NCI-H2081 (cell line): ENCODE data around the gene PUS1.
"Not testable (repeated sequence)": the region's sequence is repeated elsewhere in the genome, so short reads cannot be mapped to it uniquely, and the experiment has no call there.

Experiments used
- DNase-seq, 2 experiments: peaks; one replicate each; lab custom pipeline; 2025; lab: John Stamatoyannopoulos, UW

Gene PUS1

DNA sequence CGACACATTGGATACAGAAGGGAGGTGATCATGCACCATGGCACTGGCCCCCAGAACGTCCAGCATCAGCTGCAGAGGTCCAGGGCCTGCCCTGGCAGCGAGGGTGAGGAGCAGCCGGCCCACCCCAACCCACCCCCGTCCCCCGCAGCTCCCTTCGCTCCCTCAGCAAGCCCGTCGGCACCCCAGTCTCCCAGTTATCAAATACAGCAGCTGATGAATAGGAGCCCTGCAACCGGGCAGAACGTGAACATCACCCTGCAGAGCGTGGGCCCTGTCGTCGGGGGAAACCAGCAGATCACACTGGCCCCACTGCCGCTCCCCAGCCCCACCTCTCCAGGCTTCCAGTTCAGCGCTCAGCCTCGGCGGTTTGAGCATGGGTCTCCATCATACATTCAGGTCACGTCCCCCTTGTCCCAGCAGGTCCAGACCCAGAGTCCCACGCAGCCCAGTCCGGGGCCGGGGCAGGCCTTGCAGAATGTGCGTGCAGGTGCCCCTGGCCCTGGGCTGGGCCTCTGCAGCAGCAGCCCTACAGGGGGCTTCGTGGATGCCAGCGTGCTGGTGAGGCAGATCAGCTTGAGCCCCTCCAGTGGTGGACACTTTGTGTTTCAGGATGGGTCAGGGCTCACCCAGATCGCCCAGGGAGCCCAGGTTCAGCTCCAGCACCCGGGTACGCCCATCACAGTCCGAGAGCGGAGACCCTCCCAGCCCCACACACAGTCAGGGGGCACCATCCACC lies 31.7 kb downstream of the PUS1 start:
- DNase-seq: not testable (repeated sequence)

DNA sequence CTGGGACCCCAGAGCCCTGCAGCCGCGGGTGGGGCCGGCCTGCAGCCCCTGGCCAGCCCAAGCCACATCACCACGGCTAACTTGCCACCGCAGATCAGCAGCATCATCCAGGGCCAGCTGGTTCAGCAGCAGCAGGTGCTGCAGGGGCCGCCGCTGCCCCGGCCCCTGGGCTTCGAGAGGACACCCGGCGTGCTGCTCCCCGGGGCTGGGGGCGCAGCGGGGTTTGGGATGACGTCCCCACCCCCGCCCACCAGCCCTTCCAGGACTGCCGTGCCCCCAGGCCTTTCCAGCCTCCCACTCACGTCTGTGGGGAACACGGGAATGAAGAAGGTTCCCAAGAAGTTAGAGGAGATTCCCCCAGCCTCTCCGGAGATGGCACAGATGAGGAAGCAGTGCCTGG lies 32.3 kb downstream of the PUS1 start:
- DNase-seq: not testable (repeated sequence)

DNA sequence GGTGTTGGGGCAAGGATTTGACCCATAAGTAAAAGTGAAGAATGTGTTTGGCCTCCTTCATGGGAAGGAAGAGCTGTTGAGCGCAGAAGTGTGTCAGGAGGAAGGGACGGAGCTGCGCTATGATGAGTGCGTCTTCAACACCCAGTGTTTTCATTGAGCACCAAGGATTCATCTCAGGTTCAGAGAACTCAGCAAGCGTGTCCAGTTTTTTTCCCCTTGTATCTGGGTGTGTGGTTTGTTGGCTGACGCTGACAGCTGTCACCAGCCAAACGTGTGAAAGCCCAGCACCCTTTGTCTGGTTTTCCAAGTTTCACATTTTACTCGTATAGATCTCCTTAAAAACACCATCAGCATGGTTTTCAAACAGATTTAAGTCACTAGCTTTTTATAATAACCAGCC lies 33.0 kb downstream of the PUS1 start:
- DNase-seq: no peak

DNA sequence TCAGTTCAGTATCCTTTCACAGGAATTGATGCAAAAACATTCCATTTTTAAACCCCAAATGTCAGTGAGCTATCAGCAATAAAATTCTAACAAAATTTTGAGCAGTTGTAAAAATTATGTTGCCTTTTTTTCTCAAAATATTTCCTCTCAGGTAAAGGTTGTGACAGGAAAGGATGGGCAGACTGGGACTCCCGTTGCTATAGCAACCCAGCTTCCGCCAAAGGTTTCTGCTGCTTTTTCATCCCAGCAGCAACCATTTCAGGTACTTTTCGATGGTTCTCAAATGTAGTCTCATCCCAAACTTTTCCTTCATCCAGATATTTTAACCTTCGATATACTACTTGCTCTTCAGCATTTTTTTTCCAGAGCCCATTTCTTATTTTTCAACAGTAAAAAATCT lies 34.3 kb downstream of the PUS1 start:
- DNase-seq: no peak

DNA sequence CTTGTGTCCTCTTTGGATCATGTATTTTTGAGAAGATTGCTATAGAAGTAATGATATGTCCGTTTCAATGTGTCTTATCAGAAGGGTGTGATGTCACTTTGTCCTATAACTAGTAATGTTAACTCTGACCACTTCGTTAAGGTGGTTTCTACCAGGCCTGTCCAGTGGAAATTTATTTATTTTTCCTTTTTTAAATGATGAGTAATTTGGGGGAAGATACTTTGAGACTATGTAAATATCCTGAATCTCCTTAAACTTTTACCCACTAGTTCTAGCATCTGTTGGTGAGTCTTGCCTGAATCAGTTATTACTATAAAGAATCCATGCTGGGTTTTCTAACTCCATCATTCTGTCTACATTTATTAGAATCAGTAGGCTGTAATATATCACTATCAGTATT lies 36.0 kb downstream of the PUS1 start:
- no peak for DNase-seq

DNA sequence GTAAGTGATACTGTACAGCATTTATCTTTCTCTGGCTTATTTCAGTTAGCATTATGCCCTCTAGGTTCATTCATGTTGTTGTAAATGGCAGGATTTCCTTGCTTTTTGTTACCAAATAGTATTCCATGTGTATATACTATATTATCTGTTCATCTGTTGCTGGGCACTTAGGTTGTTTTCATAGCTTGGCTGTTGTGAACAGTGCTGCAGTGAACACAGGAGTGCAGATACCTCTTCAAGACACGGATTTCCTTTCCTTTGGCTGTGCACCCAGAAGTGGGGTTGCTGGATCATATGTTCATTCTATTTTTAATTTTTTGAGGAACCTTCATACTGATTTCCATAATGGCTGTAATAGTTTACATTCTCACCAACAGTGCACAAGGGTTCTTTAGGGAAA lies 42.1 kb downstream of the PUS1 start:
- DNase-seq: no peak

DNA sequence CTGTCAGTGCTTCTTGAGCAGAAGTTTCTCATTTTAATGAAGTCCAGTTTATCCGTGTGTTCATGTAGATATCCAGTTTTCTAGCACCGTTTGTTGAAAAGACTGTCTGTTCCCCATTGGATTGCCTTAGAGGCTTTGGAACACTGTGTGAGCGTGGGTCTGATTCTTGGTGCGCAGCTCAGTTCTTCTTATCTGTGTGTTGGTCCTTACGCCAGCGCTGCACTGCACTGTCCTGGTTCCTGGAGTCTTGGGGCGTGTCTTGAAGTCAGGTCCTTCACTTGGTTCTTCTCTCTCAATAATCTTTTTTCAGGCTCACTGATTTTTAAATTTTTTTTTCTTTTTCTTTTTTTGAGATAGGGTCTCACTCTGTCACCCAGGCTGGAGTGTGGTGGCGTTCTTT lies 46.2 kb downstream of the PUS1 start:
- no peak for DNase-seq

DNA sequence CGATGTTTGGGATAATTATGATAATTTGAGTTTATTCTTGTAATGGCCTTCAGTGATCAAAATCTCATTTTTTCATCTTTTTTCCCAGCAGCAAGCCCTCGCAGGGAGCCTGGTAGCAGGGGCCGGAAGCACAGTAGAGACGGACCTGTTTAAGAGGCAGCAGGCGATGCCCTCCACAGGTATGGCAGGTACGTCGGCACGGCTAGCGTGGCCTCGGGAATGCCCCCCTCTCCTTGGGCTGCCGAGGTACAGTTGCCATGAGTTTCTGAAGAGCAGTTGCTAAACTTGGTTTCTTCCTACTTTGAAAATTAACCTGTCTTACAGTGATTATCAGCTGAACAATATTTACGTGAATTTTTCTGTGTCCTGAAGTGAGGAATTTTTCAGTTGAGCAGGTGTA lies 50.5 kb downstream of the PUS1 start:
- DNase-seq: no peak

DNA sequence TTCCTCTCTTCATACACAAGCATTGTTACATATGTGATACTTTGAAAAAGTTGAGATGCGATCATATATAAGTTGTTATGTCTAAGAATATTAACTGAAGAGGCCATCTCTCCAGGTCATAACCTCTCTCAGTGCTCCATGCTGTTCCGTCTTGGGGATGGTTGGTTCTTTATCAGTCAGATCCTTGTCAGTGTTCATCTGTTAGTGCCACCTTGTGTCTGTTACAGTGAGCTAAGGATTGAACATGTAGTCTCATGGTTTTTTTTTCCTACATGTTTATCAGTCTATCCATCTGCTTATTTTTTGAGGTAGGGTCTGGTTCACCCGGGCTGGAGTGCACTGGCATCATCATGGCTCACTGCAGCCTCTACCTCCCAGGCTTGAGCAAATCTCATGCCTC lies 51.2 kb downstream of the PUS1 start:
- DNase-seq: no peak

DNA sequence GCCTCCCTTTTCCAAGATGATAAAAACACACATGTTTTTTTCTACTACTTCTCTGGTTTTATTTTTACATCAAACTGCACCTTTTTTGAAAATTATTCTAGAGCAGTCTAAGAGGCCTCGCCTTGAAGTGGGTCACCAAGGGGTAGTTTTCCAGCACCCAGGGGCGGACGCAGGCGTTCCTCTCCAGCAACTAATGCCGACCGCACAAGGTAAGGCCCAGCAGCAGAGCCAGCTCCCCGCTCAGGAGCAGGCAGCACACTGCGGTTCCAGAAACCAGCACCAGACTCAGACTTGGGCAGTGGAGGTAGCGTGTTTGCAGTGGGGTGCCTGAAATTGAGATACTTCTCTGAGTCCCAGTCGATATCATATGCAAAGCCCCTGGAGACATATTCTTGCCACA lies 52.3 kb downstream of the PUS1 start:
- no peak for DNase-seq

DNA sequence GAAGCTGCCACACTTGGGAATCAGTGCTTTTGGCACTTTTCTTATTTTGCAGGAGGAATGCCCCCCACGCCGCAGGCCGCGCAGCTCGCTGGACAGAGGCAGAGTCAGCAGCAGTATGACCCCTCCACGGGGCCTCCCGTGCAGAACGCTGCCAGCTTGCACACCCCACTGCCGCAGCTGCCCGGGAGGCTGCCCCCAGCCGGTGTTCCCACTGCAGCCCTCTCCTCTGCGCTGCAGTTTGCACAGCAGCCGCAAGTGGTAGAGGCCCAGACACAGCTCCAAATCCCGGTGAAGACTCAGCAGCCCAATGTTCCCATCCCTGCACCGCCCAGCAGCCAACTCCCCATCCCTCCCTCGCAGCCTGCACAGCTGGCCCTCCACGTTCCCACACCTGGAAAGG lies 53.0 kb downstream of the PUS1 start:
- no peak for DNase-seq

DNA sequence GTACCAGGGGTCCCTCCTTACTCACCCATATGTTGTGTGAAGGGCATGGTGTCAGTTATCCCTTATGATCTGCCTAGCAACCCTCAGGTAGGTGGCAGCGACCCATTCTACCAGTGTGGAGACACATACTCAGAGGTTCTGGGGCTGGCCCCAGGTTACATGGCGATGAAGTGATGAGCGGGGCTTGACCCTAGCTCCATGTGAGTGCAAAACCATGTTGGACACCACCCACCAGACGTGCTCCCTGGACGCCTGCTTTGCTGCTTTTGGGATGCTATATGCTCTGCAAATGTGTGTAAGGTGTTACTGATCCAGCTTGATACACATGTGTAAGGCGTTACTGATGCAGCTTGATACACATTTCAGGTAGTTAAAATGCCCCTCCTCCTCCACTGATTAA lies 54.0 kb downstream of the PUS1 start:
- no peak for DNase-seq

DNA sequence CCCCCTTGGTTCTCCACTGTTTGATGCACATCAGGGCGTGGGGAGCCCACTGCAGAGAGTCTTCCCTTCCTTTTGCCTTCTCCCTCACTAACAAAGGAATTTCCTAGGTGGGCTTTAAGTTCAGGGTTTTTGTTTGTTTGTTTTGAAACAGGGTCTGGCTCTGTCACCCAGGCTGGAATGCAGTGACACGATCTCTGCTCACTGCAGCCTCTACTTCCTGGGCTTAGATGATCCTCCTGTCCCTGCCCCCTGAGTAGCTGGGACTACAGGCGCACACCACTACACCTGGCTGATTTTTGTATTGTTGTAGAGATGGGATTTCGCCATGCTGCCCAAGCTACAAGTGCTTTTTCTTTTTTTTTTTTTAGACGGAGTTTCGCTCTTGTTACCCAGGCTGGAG lies 54.5 kb downstream of the PUS1 start:
- no peak for DNase-seq

DNA sequence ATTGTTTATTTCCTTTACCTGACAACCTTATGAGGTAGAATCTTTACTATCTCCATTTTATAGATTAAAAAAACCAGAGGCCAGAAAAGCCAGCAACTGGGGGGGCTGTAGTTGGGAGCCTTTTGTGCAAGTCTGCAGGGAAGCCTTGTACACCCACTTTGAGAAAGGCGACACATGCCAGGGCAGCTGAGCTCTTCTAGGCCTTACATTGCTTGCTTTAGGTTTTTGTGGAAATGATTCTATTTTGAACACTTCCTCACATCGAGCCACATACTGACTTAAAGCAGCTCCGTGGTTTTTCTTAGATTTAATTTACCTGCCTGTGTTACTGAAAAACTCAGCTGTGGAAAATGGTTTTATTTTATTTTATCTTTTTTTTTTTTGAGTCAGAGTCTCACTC lies 55.3 kb downstream of the PUS1 start:
- DNase-seq: no peak

DNA sequence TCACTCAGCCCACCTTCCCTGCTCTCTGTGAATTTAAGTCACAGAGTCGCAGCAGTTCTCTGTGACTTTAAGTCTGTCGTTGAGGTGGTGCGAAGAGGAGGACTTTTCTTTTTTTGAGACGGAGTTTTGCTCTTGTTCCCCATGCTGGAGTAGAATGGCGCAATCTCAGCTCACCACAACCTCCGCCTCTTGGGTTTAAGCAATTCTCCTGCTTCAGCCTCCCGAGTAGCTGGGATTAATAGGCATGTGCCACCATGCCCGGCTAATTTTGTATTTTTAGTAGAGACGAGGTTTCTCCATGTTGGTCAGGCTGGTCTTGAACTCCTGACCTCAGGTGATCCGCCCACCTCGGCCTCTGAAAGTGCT lies 56.4 kb downstream of the PUS1 start:
- DNase-seq: not testable (repeated sequence)

DNA sequence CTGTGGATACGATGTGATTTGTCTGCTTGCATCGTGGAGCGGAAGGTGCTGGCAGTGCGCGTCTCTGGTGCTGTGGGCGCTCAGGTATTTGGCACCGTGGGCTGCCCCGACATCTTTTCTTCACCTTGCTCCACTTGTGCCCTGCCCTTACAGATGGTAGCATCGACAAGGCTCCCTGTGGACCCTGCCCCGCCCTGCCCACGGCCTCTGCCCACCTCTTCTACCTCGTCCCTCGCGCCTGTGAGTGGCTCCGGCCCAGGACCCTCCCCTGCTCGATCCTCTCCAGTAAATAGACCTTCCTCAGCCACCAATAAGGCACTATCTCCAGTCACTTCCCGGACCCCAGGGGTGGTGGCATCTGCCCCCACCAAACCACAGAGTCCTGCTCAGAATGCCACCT lies 57.3 kb downstream of the PUS1 start:
- no peak for DNase-seq

DNA sequence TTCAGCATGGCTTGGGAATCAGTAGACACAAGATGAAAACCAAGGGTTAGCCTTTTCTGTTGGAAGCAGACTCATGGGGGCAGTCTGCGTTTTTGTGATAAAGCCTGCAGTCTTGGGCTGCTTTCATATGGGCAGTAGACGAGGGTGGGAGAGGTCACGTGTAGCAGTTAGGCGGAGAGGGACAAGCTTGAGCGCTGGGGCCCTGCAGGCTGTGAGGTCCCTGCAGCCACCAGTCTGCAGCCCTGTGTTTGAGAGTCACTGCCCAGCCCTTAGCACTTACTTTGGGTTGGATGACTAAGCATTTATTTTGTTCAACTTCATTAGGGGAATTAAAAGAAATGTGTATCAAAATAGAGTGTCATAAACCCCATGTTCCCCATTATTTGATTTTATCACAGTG lies 57.8 kb downstream of the PUS1 start:
- no peak for DNase-seq

DNA sequence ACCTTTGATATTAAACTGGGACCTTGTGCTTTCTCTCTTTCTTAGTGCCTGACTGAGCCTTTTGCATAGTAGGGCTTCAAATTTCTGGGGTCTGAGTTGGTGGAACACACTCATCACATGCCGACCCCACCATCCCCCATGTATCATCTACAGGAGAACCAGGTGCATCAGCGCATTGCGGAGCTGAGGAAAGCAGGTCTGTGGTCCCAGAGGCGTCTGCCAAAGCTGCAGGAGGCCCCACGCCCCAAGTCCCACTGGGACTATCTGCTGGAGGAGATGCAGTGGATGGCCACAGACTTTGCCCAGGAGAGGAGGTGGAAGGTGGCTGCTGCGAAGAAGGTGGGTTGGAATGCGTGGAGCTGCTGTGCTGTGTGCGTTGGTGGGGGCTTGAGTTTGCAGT lies 58.5 kb downstream of the PUS1 start:
- DNase-seq: no peak

DNA sequence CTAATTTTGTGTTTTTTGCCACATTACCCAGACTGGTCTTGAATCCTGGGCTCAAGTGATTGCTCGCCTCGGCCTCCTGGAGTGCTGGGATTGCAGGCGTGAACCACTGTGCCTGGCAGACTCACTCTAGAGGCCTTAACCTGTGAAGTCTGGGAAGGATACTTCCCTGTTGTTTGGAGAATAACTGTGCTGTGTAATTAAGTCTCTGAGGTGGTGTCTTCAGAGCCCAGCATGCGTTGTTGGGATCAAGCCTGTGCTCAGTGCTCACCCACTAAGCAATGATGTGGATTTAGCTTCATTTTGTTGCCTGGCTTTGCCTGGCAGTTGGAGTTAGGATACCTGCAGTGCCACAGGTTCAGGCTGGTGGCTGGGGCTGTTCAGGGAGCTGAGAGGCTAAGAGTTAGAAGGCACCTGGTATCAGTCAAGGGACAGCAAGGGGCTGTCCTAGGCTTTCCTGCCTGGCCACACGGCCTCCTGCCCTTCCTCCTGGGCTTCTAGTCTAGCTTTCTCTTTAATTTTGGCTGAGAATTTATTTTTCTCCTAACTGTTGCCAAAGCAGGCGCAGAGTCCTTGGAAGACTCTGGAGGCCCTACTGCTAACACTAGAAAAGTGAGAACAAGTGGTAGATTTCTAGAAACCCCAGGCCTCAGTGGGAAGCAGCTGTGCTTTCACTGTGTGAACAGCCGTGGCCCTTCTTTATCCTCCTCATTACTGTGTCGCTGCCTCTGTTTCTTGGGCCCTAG lies 59.1 kb downstream of the PUS1 start:
- DNase-seq: no peak

DNA sequence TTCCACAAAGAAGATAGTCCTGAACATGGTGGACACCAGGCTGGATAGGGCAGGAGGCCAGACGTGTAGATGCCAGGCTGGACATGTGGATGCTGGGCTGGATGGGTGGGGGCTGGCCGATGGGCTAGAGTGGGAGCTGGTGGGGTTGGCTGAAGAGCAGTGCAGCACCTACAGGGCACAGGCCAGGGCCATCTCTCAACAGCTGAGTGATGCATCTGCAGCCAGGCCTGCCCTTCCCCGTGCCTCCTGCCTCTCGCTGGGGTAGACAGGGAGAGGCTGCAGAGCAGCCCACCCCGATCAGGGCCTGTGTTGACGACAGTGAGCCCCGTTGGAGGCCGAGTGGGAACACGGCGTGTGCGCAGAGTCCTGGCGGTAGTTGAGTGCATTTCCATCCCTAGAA lies 59.9 kb downstream of the PUS1 start:
- DNase-seq: no peak

DNA sequence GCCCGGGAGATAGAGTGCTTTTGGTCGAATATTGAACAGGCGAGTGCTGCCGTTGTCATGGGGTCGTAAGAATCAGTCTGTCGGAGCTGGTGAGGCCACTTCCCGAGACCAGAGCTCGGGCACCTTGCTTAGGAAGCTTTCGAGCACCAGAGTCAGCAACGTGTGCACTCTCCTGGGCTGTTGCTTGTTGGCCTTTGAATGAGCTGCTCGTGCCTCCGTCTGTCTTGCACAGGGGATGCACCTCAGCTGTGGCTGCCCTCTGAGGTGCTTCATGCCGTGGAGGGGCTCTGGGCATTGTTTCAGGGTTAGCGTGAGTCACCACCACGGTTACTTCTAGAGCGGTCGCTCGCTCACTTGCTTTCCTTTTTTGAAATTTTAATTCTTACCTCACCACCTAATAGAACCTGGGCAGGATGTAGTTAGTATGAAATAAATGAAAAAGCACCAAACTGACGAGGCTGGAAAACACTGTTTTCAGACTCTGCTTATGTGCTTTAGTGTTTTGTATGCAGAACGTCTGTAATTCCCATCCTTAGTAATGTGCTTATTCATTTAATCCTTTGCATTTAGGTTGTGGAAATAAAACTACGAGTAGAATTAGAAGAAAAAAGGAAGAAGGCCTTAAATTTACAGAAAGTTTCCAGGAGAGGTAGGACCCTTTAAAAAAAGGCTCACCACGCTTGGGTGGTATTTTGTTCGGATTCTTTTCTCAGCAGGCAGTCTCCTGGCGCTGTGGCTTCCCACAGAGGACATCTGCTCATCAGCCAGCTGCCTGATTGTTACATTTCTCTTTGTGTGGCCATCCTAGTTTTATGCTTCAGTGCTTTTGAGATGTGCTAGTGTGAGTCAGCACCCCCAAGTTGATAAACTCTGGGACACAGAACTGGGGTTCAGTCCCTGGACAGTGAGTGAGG lies 61.2 kb downstream of the PUS1 start:
- peak; percentile 36 to 77 for DNase-seq

DNA sequence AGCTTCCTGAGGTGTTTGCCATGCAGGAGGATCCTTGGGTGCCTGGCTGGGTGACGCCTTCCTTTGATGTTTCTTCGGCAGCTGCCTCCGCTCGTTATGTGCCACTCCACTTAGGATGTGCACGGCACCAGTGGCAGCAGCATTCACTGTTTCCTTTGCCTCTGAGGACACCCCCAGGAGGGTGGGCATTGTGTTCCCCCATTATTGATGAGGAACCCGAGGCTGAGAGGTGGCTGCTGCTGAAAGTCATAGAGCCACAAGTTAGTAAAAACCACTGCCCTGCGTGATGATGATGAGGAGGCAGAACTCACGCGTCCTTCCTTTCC lies 61.9 kb downstream of the PUS1 start:
- peak; percentile 35 to 73 for DNase-seq

DNA sequence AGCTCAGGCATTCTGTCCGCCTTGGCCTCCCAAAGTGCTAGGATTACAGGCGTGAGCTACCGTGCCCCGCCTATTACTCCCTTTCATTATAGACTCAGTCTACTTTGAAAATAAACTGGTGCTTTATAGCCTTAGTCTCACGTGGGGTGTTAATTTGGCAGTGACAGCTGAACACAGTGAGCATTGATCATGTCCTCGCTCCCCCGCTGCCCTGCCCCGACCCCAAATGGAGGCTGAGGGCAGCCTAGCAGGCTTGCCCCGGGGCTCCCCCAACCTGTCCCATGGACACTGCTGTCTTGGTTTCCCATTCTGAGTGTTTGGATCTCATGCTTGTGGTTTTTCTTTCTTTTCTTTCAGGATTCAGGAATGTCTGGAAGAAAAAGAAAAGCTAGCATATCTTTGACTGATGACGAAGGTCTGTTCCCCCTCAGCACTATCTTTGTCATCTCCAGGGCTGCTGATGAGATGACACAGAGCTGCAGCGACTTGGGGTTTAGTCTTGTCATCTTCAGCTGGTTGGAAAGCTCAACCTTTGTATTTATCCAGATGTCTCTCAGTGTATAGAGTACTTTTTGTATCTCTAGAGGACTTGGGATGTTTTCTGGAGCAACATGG lies 62.8 kb downstream of the PUS1 start:
- DNase-seq: no peak
